ENCODE data around the gene PCSK4.

PCSK4 gene

GRCh38 chr19:1451916-1452801, 38.0 kb downstream of the PCSK4 start:
- H3K36me3 ChIP-seq (ENCODE audit: control insufficient read depth, low read depth, low read length), result no peaks in the 10 kb centered on the region
- no peak overlapping the region for H3K4me3 ChIP-seq (ENCODE audit: low read length)
- H3K9ac ChIP-seq (ENCODE audit: low read length), result no peak overlapping the region
- H3K27ac ChIP-seq (ENCODE audit: low read length), result no peak overlapping the region
- H3K9me3 ChIP-seq (ENCODE audit: control insufficient read depth, low read depth, low read length), result no peaks in the 10 kb centered on the region
- H3K4me1 ChIP-seq (ENCODE audit: control insufficient read depth, low read depth, low read length), result peaks cover 7% of the 10 kb centered on the region
- peaks cover 99% of the 10 kb centered on the region for H3K27me3 ChIP-seq (ENCODE audit: control insufficient read depth, insufficient read depth, low read length)

DNA sequence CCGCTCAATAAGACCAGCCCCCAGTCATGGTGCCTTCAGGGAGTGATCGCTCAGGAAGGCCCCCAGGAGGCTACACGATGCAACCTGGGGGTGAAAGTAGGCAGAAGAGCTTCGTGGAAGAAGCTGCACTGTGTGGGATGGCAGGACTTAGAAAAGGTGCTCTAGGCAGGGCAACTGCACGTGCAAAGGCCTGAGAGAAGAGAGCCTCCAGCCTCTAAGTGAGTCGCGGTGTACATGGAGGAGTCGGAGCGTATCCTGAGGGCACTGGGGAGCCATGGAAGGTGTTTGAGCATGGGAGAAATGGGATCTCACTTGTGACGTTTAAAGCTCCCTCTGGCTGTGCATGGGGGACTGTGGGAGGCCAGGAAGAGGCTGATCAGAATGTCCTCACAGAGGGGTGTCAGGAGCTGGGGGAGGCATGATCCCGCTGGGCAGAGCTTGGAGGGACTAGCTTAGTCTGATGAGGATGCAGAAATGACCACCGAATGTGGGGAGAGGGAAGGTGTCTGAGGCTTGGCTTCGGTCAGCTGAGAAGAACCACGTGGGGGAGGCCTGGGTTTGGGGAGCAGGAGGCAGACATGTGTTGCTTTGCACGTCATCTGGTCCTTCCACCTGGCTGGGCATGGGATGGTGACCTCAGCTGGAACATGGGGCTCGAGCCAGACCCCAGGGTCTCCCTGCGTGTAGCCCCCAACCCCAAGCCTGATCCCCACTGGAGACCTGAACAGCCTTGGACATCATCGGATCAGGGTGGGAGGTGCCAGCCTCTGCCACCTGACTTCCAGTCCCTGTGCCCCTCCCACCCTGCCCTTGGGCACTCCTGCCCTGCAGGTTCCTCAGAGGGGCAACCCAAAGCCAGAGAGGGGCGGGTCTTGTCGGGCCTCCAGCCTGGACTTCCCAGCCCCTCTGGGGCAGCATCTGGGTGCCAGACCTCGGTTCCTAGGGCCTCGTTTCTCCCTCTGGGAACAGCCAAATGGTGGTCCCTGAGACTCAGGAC, 39.1 kb downstream of the PCSK4 start:
- no peak overlapping the region for H3K4me3 ChIP-seq (ENCODE audit: low read length)
- H3K9ac ChIP-seq (ENCODE audit: low read length), result no peak overlapping the region
- H3K27me3 ChIP-seq (ENCODE audit: control insufficient read depth, insufficient read depth, low read length), result peaks cover 99% of the 10 kb centered on the region
- peaks cover 7% of the 10 kb centered on the region for H3K4me1 ChIP-seq (ENCODE audit: control insufficient read depth, low read depth, low read length)
- H3K27ac ChIP-seq (ENCODE audit: low read length), result no peak overlapping the region
- no peaks in the 10 kb centered on the region for H3K9me3 ChIP-seq (ENCODE audit: control insufficient read depth, low read depth, low read length)
- no peaks in the 10 kb centered on the region for H3K36me3 ChIP-seq (ENCODE audit: control insufficient read depth, low read depth, low read length)

DNA sequence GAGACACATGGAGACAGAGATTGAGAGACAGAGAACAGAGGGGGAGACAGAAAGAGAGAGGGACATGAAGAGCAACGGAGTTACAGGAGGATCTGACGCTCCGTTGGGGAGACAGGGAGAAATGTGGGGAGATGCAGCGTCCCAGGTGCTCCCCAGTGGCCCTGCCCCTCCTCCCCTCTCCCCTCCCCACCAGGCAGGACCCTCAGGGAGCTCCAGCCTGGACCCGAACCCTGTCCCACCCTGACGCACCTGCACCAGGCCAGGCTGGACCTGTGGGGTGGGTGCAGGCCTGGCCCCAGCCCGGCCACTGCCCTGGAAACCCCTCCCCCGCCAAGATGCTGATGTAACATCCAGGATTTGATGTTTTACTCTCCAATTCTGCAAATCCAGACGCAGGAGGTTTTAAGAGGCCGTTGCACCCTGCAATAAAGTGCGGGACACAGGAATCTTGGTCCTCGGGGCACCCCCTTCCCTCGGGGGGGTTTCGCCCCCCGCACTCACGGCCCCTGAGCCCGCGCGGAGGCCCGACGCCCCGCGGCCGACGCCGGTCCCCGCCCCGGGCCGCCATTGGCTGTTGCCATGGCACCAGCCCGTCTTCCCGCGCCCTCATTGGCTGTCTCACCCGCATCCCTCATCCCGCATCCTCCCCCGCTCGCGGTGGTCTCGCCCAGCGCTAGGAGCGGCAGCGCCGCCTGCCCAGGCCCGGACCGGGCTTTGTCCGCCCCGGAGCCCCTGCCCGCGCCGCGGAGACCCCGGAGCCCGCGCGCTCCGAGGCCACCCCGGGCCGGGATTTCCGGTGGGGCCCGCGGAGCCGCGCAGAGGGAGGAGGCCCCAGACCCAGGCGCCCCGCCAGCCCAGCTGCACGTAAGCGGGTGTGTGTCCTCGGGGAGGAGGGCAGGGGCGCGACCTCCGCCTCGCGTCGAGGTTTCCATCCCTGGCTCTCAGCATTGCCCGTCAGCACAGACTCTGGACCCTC, 40.4 kb downstream of the PCSK4 start, which contains the start of gene APC2:
APC2 (plus strand) TSS at position 655 of the 976 bp plus-strand sequence. CDS start 2,881 bp downstream, outside the sequence.
- Histone ChIP-seq H3K9me3 (ENCODE audit: control insufficient read depth, low read depth, low read length) (no peaks in the 10 kb centered on the region), H3K4me1 (ENCODE audit: control insufficient read depth, low read depth, low read length) (peaks cover 7% of the 10 kb centered on the region), H3K27me3 (ENCODE audit: control insufficient read depth, insufficient read depth, low read length) (peaks cover 98% of the 10 kb centered on the region), H3K36me3 (ENCODE audit: control insufficient read depth, low read depth, low read length) (no peaks in the 10 kb centered on the region), H3K27ac (ENCODE audit: low read length) (no peak within 1 kb of the TSS), H3K9ac (ENCODE audit: low read length) (peak within 1 kb of the TSS; percentile 20), H3K4me3 (ENCODE audit: low read length) (peak within 1 kb of the TSS; percentile 27)

DNA sequence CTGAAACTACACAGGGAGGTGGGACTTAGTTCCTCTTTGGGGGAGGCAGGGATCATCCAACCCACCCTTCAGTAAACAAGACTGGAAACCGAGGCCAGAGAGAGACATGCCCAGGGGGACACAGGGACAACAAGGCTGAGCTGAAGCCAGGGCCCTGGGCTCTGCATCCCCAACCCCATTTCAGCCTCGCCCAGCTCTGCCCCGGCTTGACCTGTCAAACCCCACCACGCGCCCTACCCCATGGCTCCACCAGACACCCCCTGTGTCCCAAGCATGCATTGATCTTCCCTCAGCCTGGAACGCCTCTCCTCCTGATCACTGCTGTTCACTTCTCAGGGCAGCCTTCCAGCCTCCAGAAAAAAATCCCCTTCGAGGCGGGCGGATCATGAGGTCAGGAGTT, 42.2 kb downstream of the PCSK4 start:
- H3K4me3 ChIP-seq (ENCODE audit: low read length), result no peak overlapping the region
- H3K9ac ChIP-seq (ENCODE audit: low read length), result no peak overlapping the region
- H3K27ac ChIP-seq (ENCODE audit: low read length), result no peak overlapping the region
- no peaks in the 10 kb centered on the region for H3K36me3 ChIP-seq (ENCODE audit: control insufficient read depth, low read depth, low read length)
- H3K27me3 ChIP-seq (ENCODE audit: control insufficient read depth, insufficient read depth, low read length), result peaks cover 88% of the 10 kb centered on the region
- H3K9me3 ChIP-seq (ENCODE audit: control insufficient read depth, low read depth, low read length), result no peaks in the 10 kb centered on the region
- peaks cover 7% of the 10 kb centered on the region for H3K4me1 ChIP-seq (ENCODE audit: control insufficient read depth, low read depth, low read length)

GRCh38 chr19:1447504-1447903, 42.6 kb downstream of the PCSK4 start:
- H3K4me1 ChIP-seq (ENCODE audit: control insufficient read depth, low read depth, low read length), result peaks cover 4% of the 10 kb centered on the region
- no peaks in the 10 kb centered on the region for H3K36me3 ChIP-seq (ENCODE audit: control insufficient read depth, low read depth, low read length)
- H3K4me3 ChIP-seq (ENCODE audit: low read length), result no peak overlapping the region
- H3K27me3 ChIP-seq (ENCODE audit: control insufficient read depth, insufficient read depth, low read length), result peaks cover 84% of the 10 kb centered on the region
- no peak overlapping the region for H3K9ac ChIP-seq (ENCODE audit: low read length)
- H3K9me3 ChIP-seq (ENCODE audit: control insufficient read depth, low read depth, low read length), result no peaks in the 10 kb centered on the region
- H3K27ac ChIP-seq (ENCODE audit: low read length), result no peak overlapping the region

DNA sequence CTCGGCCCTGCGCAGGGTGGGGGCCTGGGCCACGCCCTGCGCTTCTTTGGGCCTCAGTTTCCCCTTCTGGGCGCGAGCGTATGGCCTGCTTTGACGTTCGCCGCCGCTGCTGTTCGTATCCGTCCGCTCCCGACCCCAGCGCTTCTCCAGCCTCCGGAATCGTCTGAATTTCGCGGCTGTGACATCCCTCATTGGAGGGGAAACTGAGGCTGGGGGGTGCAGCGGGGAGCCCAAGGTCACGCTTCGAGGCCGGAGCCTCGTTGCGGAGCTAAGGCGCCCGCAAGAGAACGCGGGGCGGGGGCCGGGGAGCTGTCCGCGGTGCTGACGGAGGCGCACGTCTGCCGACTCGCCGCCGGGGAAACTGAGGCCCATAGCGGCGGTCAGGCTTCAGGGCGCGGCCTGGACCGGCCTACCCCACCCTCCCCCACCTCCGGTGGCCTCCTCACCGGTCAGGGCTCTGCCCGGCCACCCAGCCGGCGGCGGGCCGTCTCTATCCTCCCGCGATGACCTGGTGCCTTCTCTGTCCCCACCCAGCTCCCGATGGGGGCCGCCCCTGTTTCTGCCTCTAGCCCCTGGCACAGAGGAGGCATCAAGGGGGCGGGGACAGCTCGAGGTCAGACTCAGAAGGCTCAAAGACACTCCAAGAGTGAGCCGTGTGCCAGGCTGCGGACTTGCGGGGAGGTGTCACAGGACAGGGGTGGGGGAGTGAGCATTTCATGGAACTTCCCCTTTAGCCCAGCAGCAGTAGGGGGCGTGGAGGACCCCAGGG, 43.3 kb downstream of the PCSK4 start:
- Histone ChIP-seq H3K4me3 (ENCODE audit: low read length) (no peak overlapping the region), H3K27ac (ENCODE audit: low read length) (no peak overlapping the region)

DNA sequence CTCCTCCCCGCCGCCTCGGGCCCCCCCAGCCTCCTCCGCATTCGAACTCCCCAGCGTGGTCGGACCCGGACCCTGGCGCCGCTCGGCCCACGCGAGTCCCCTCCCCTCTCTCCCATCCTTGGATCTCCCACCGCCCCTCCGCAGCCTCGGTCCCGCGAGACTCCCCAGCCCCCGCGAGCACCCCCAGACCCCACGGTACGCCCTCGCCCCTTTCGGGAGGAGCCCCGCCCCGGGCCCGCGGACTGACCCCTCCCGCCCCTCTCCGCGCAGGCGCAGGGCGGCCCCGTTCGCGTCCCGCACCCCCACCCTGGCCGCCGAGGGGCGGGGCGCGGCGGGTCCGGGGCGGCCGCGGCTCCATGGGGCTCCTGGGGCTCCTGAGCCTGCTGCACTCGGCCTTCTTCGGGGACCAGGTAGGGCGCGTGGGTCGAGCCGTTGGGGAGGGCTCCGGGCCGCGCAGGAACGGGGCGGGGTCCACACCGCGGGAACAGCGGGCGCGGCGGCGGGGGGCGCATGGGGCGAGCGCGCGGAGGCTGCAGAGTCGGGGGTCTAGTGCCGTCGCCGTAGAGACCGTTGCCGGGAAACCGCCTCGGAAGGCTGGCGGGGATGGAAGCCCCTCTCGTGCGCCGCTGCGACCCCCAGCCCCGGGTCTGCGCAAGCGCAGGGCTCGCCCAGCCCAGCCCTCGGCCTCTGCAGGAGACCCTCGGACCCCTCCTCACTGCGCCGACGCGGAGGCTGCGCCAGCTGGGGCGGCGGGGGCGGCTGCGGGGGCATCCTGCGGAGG, 44.0 kb downstream of the PCSK4 start:
- Histone ChIP-seq H3K4me1 (ENCODE audit: control insufficient read depth, low read depth, low read length) (no peaks in the 10 kb centered on the region), H3K36me3 (ENCODE audit: control insufficient read depth, low read depth, low read length) (peaks cover 10% of the 10 kb centered on the region), H3K9me3 (ENCODE audit: control insufficient read depth, low read depth, low read length) (no peaks in the 10 kb centered on the region), H3K27me3 (ENCODE audit: control insufficient read depth, insufficient read depth, low read length) (peaks cover 70% of the 10 kb centered on the region), H3K27ac (ENCODE audit: low read length) (no peak overlapping the region), H3K9ac (ENCODE audit: low read length) (no peak overlapping the region), H3K4me3 (ENCODE audit: low read length) (peak overlapping the region; percentile 24)

More for the DNA sequence above, 43.3 kb downstream of the PCSK4 start:
- Histone ChIP-seq H3K4me1 (ENCODE audit: control insufficient read depth, low read depth, low read length) (no peaks in the 10 kb centered on the region), H3K9me3 (ENCODE audit: control insufficient read depth, low read depth, low read length) (no peaks in the 10 kb centered on the region), H3K27me3 (ENCODE audit: control insufficient read depth, insufficient read depth, low read length) (peaks cover 77% of the 10 kb centered on the region), H3K36me3 (ENCODE audit: control insufficient read depth, low read depth, low read length) (peaks cover 2% of the 10 kb centered on the region), H3K9ac (ENCODE audit: low read length) (no peak overlapping the region)

- Histone ChIP-seq H3K9ac (ENCODE audit: low read length) (no peak overlapping the region), H3K4me3 (ENCODE audit: low read length) (peak overlapping the region; percentile 62), H3K36me3 (ENCODE audit: control insufficient read depth, low read depth, low read length) (peaks cover 17% of the 10 kb centered on the region), H3K9me3 (ENCODE audit: control insufficient read depth, low read depth, low read length) (no peaks in the 10 kb centered on the region), H3K27ac (ENCODE audit: low read length) (no peak overlapping the region), H3K27me3 (ENCODE audit: control insufficient read depth, insufficient read depth, low read length) (peaks cover 62% of the 10 kb centered on the region), H3K4me1 (ENCODE audit: control insufficient read depth, low read depth, low read length) (no peaks in the 10 kb centered on the region)
Observed at GRCh38 chr19:1445185-1445931, 44.8 kb downstream of the PCSK4 start.

- peaks cover 24% of the 10 kb centered on the region for H3K36me3 ChIP-seq (ENCODE audit: control insufficient read depth, low read depth, low read length)
- H3K4me3 ChIP-seq (ENCODE audit: low read length), result no peak overlapping the region
- H3K27me3 ChIP-seq (ENCODE audit: control insufficient read depth, insufficient read depth, low read length), result peaks cover 27% of the 10 kb centered on the region
- H3K9me3 ChIP-seq (ENCODE audit: control insufficient read depth, low read depth, low read length), result no peaks in the 10 kb centered on the region
- H3K27ac ChIP-seq (ENCODE audit: low read length), result no peak overlapping the region
- H3K9ac ChIP-seq (ENCODE audit: low read length), result no peak overlapping the region
- no peaks in the 10 kb centered on the region for H3K4me1 ChIP-seq (ENCODE audit: control insufficient read depth, low read depth, low read length)
Observed at GRCh38 chr19:1441677-1442438, 48.3 kb downstream of the PCSK4 start.

Measured in iPS-18a (cell line).